K562 (cell line): ENCODE results near the gene RILP. TPM values are rescaled to one million over a fixed set of nuclear protein-coding genes. Genes with fewer than 3 reads are reported as not detected.

Source experiments
- ATAC-seq: fragments of 200-7000 bp; cut with Tn5 transposase; 3 replicates; pipeline ENCODE4 v1.9.1; 2020; ENCODE audit warnings: moderate library complexity
- Bru-seq: library from RNA; stranded (reverse); fragments of 400-500 nt; gene quantifications from one replicate; lab custom pipeline; 2021; lab: Mats Ljungman, UMichigan
- BruChase-seq, 2 experiments: library from RNA; stranded (reverse); fragments of 400-500 nt; gene quantifications; one replicate each; lab custom pipeline; 2021; lab: Mats Ljungman, UMichigan
- BruUV-seq: library from RNA; stranded (reverse); fragments of 400-500 nt; replicated peaks from 2 replicates; lab custom pipeline; 2021; lab: Mats Ljungman, UMichigan
- CTCF ChIA-PET: fragments of 300-600 bp; formaldehyde crosslinking; extraction: SDS; loops from one replicate; lab custom pipeline; 2021; ENCODE audit warnings: low intra/inter-chr PET ratio; lab: Yijun Ruan, JAX
- POLR2A ChIA-PET: fragments of 300-600, 350-650 bp; sonication (Branson Sonifier 250); formaldehyde crosslinking; extraction: SDS; loops from one replicate; lab custom pipeline; 2021; ENCODE audit warnings: antibody characterized with exemption, inconsistent platforms; lab: Yijun Ruan, JAX
- DNase-seq, 4 experiments: peaks; one replicate each; pipeline versions ENCODE4 v3.0.0 to v3.0.0-alpha.2; 2011 to 2018; ENCODE audit warnings: low spot score in 3 of 4, mixed read lengths in 3 of 4; ENCODE audit errors: extremely low read depth in 1 of 4
- FAIRE-seq: peaks from 2 replicates; lab custom pipeline; 2011; peaks lifted over from hg19 to GRCh38; lab: Jason Lieb, UNC
- H2AFZ ChIP-seq: 2 replicates; pipeline ENCODE4 v1.6.0; 2011; ENCODE audit warnings: low read depth, low read length, control low read depth, inconsistent platforms
- H3K27ac ChIP-seq: fragments of 200-600 bp; 3 replicates; pipeline ENCODE4 v1.8.0; 2011; ENCODE audit warnings: low read depth, mild to moderate bottlenecking, control low read depth, inconsistent platforms, low read length, moderate library complexity, mixed read lengths; ENCODE audit errors: extremely low read depth
- H3K27me3 ChIP-seq, 2 experiments: fragments of 300-600 bp in 1 of 2; 2 replicates in 1 of 2; 3 replicates in 1 of 2; pipeline versions ENCODE4 v1.6.0 to v1.8.0; 2011; ENCODE audit warnings: inconsistent platforms in 2 of 2, low read length in 2 of 2, mild to moderate bottlenecking in 1 of 2, mixed read lengths in 1 of 2, moderate library complexity in 1 of 2; ENCODE audit not compliant: control insufficient read depth in 2 of 2, insufficient read depth in 2 of 2
- H3K36me3 ChIP-seq: fragments of 300-600 bp; 3 replicates; pipeline ENCODE4 v1.8.0; 2011; ENCODE audit warnings: mild to moderate bottlenecking, low read length, inconsistent platforms; ENCODE audit not compliant: control insufficient read depth, insufficient read depth
- H3K4me1 ChIP-seq, 2 experiments: fragments of 200-600 bp in 1 of 2; replicated peaks in 1 of 2; 2 replicates in 1 of 2; 3 replicates in 1 of 2; pipeline versions ENCODE4 v1.5.1 to v1.8.0; 2011; ENCODE audit warnings: inconsistent platforms in 2 of 2, low read length in 2 of 2, mild to moderate bottlenecking in 1 of 2, mixed read lengths in 1 of 2, moderate library complexity in 1 of 2; ENCODE audit not compliant: control insufficient read depth in 2 of 2, insufficient read depth in 2 of 2
- H3K4me2 ChIP-seq: 2 replicates; pipeline ENCODE4 v1.6.1; 2011; ENCODE audit warnings: low read length, control low read depth, inconsistent platforms, mixed read lengths; ENCODE audit not compliant: insufficient read depth
- H3K4me3 ChIP-seq: fragments of 200-600 bp; sonication (generic), shearing (Covaris generic); 2 replicates; pipeline ENCODE4 v1.5.1; 2016; ENCODE audit warnings: control low read depth, inconsistent platforms
- H3K79me2 ChIP-seq: fragments of 200-600 bp; 3 replicates; pipeline ENCODE4 v1.8.0; 2011; ENCODE audit warnings: low read length, inconsistent platforms; ENCODE audit not compliant: control insufficient read depth, insufficient read depth
- H3K9ac ChIP-seq, 2 experiments: 2 replicates each; pipeline versions ENCODE4 v1.6.0 to v1.6.1; 2011; ENCODE audit warnings: low read depth in 2 of 2, low read length in 2 of 2, control low read depth in 1 of 2, inconsistent platforms in 1 of 2, mild to moderate bottlenecking in 1 of 2, mixed read lengths in 1 of 2; ENCODE audit not compliant: insufficient read depth in 1 of 2
- H3K9me1 ChIP-seq: one replicate; pipeline ENCODE4 v1.6.0; 2011; ENCODE audit warnings: inconsistent platforms, mild to moderate bottlenecking, low read length, moderate library complexity; ENCODE audit not compliant: control insufficient read depth, insufficient read depth
- H3K9me3 ChIP-seq: replicated peaks from 2 replicates; pipeline ENCODE4 v1.5.1; 2011; ENCODE audit warnings: low read depth, low read length, inconsistent platforms; ENCODE audit not compliant: control insufficient read depth, insufficient read depth
- H4K20me1 ChIP-seq: replicated peaks from 2 replicates; pipeline ENCODE4 v1.6.1; 2011; ENCODE audit warnings: low read length, inconsistent platforms, mixed read lengths; ENCODE audit not compliant: control insufficient read depth, insufficient read depth
- CREB3 ChIP-seq: fragments of 450-650 bp; conservative IDR thresholded peaks from 2 replicates; pipeline ENCODE4 v1.6.1; 2016; ENCODE audit warnings: missing genetic modification characterization, low read depth, mild to moderate bottlenecking, missing compliant biosample characterization, moderate library complexity
- DPF2 ChIP-seq: fragments of 450-650 bp; IDR thresholded peaks from 2 replicates; pipeline ENCODE4 v1.6.1; 2016
- EGR1 ChIP-seq: fragments of 450-650 bp; conservative IDR thresholded peaks from 2 replicates; pipeline ENCODE4 v1.6.1; 2017; ENCODE audit warnings: mild to moderate bottlenecking
- LCOR ChIP-seq: sonication (generic); formaldehyde crosslinking; IDR thresholded peaks from 2 replicates; pipeline ENCODE4 v1.8.0; 2022; ENCODE audit warnings: mild to moderate bottlenecking, missing genetic modification reagents
- MITF ChIP-seq: IDR thresholded peaks from 2 replicates; pipeline ENCODE4 v1.6.1; 2014; ENCODE audit warnings: antibody characterized with exemption
- MXI1 ChIP-seq: IDR thresholded peaks from 2 replicates; pipeline ENCODE4 v1.6.1; 2011; ENCODE audit warnings: low read depth, mild to moderate bottlenecking, improper control_type of control experiment, low read length
- MYBL2 ChIP-seq, 2 experiments: fragments of 450-650 bp in 1 of 2; sonication (generic) in 1 of 2; formaldehyde crosslinking in 1 of 2; IDR thresholded peaks; 2 replicates each; pipeline versions ENCODE4 v1.6.1 to v1.8.1; 2017 to 2022; ENCODE audit warnings: borderline replicate concordance in 1 of 2, inconsistent platforms in 1 of 2, low read depth in 1 of 2, mild to moderate bottlenecking in 1 of 2, missing genetic modification reagents in 1 of 2, moderate library complexity in 1 of 2
- NELFE ChIP-seq: IDR thresholded peaks from 2 replicates; pipeline ENCODE4 v1.6.1; 2011; ENCODE audit warnings: mild to moderate bottlenecking; ENCODE audit not compliant: insufficient read depth, insufficient read length
- POLR2B ChIP-seq: fragments of 450-650 bp; IDR thresholded peaks from 2 replicates; pipeline ENCODE4 v1.6.1; 2018; ENCODE audit warnings: low read depth; ENCODE audit not compliant: partially characterized antibody
- RAD21 ChIP-seq, 2 experiments: fragments of 250-450 bp in 1 of 2; fragments of 450-650 bp in 1 of 2; sonication (Bioruptor Pico) in 1 of 2; formaldehyde crosslinking in 1 of 2; IDR thresholded peaks in 1 of 2; conservative IDR thresholded peaks in 1 of 2; 2 replicates each; pipeline versions ENCODE4 v1.4.0 to v1.8.0; 2020 to 2022; ENCODE audit warnings: mild to moderate bottlenecking in 2 of 2, moderate library complexity in 1 of 2
- RBFOX2 ChIP-seq: fragments of 200-400 bp; formaldehyde crosslinking; IDR thresholded peaks from 2 replicates; pipeline ENCODE4 v1.6.1; 2017; ENCODE audit warnings: low read depth, mild to moderate bottlenecking, low read length, moderate library complexity
- SIX5 ChIP-seq, 2 experiments: IDR thresholded peaks; 2 replicates each; pipeline ENCODE4 v1.6.1; 2011; ENCODE audit warnings: low read length in 2 of 2, borderline replicate concordance in 1 of 2, low read depth in 1 of 2, mild to moderate bottlenecking in 1 of 2, moderate library complexity in 1 of 2; ENCODE audit not compliant: insufficient read depth in 1 of 2
- ZC3H8 ChIP-seq: fragments of 450-650 bp; IDR thresholded peaks from 2 replicates; pipeline ENCODE4 v1.6.1; 2017
- WGBS: fragments of 100-300 bp; shearing (Covaris generic); methylation state at CpG from one replicate; pipeline ENCODE4 v1.1.6; 2016; ENCODE audit warnings: low coverage, mixed read lengths; ENCODE audit not compliant: insufficient coverage; ENCODE audit errors: missing lambda C conversion rate; 5-methylcytosine and 5-hydroxymethylcytosine counted together
- in situ Hi-C: fragments of 300-500 bp; cut with MboI; formaldehyde crosslinking; loops from 4 replicates; pipeline ENCODE4 v1.15.0; 2018; ENCODE audit warnings: inconsistent platforms, mixed read lengths
- intact Hi-C: fragments of 100-400 bp; cut with micrococcal nuclease; formaldehyde crosslinking; loops from 2 replicates; pipeline ENCODE4 v1.14.2; 2022
- long read RNA-seq, 3 experiments: library from polyadenylated mRNA in 2 of 3; library from RNA in 1 of 3; unstranded in 2 of 3; stranded (forward) in 1 of 3; transcript quantifications; one replicate each; pipeline ENCODE4 v2.0.0, GENCODE V29; 2019 to 2022
- polyA minus RNA-seq, 3 experiments: library from RNA; depleted of rRNA, polyadenylated mRNA; stranded (reverse); fragments of >200 nt; gene quantifications; 2 replicates each; pipeline ENCODE4 v1.2.3, GENCODE V29; 2011
- polyA plus RNA-seq, 8 experiments: library from polyadenylated mRNA; depleted of rRNA in 4 of 8; stranded (reverse) in 5 of 8; unstranded in 3 of 8; fragments of >200 nt; fragmentation: Nextera tagmentation in 2 of 8; fragmentation: Illumina TruSeq in 1 of 8; extraction: Ambion mirVana in 2 of 8; extraction: Trizol in 1 of 8; gene quantifications; 2 replicates each; pipeline versions ENCODE4 v1.2.1 to v1.2.3, GENCODE V29; 2011 to 2014; ENCODE audit warnings: inconsistent platforms in 1 of 8, missing spikeins in 1 of 8
- total RNA-seq, 7 experiments: library from RNA; depleted of rRNA in 6 of 7; stranded (reverse); fragments of >200 nt in 6 of 7; fragmentation: Illumina TruSeq in 2 of 7; extraction: Trizol in 2 of 7; gene quantifications; 2 replicates each; pipeline versions ENCODE4 v1.2.1 to v1.2.3, GENCODE V29; 2011 to 2021; ENCODE audit warnings: low replicate concordance in 1 of 7

The RILP gene
- 15.7 and 47.1 TPM in 2 replicates for total RNA-seq (2011; cell fraction: chromatin; rRNA removed; ENCODE audit: low replicate concordance)
- 41.4 and 44.9 TPM in 2 replicates for total RNA-seq (2011; cell fraction: nucleolus; rRNA removed)
- total RNA-seq (2011; cell fraction: nucleoplasm; rRNA removed) = 19.0 and 24.0 TPM in 2 replicates
- total RNA-seq (2014; rRNA removed) (54.9 and 66.3 TPM in 2 replicates), total RNA-seq (2014; rRNA removed; fragmentation: Illumina TruSeq; extraction: Trizol) (14.1 and 15.3 TPM in 2 replicates), total RNA-seq (2015; rRNA removed; fragmentation: Illumina TruSeq; extraction: Trizol) (27.8 and 27.9 TPM in 2 replicates), total RNA-seq (2021) (41.3 and 45.4 TPM in 2 replicates), polyA plus RNA-seq (2011; rRNA removed) (22.8 and 23.0 TPM in 2 replicates), polyA plus RNA-seq (2014; fragmentation: Illumina TruSeq; extraction: Trizol) (29.9 and 40.4 TPM in 2 replicates), polyA plus RNA-seq (2014; fragmentation: Nextera tagmentation; extraction: Ambion mirVana) (1 to 10 TPM in 1 of 2 experiments, under 1 TPM in 1; 0.75 to 2.2 TPM), polyA plus RNA-seq (2014; rRNA removed) (43.4 and 46.6 TPM in 2 replicates), polyA minus RNA-seq (2011; rRNA and poly(A)+ RNA removed) (6.7 and 9.9 TPM in 2 replicates), Bru-seq, nascent RNA (percentile 66 among the genes with signal in this experiment), BruChase-seq, experiment 1, labeled RNA remaining after a 2-hour chase (percentile 62 among the genes with signal in this experiment), BruChase-seq, experiment 2, labeled RNA remaining after a 6-hour chase (percentile 69 among the genes with signal in this experiment)
- polyA plus RNA-seq (2011; cell fraction: cytosol; rRNA removed) = 18.3 and 40.5 TPM in 2 replicates
- 40.5 and 69.5 TPM in 2 replicates for polyA plus RNA-seq (2011; cell fraction: nucleus; rRNA removed)
- polyA plus RNA-seq (2012) = 30.0 and 68.3 TPM in 2 replicates
- polyA minus RNA-seq (2011; cell fraction: cytosol; rRNA and poly(A)+ RNA removed) = 13.5 and 15.9 TPM in 2 replicates
- 11.6 and 14.0 TPM in 2 replicates for polyA minus RNA-seq (2011; cell fraction: nucleus; rRNA and poly(A)+ RNA removed)
- long read RNA-seq, experiment 1, transcript RILP-201 (8 exons, 1,771 nt) = major isoform, 77 of 139 reads
- long read RNA-seq, experiment 1, partial matches to known transcripts = 11 of 139 reads
- long read RNA-seq, experiment 1, other reads (novel, unspliced or antisense) = 49 of 139 reads
- long read RNA-seq, experiment 2, transcript RILP-201 (8 exons, 1,771 nt) = major isoform, 34 of 100 reads
- long read RNA-seq, experiment 2, partial matches to known transcripts = 35 of 100 reads
- long read RNA-seq, experiment 2, other reads (novel, unspliced or antisense) = 28 of 100 reads
- long read RNA-seq, experiment 3, transcript RILP-201 (8 exons, 1,771 nt) = major isoform, 13 of 24 reads
- long read RNA-seq, experiment 3, partial matches to known transcripts = 5 of 24 reads
- long read RNA-seq, experiment 3, other reads (novel, unspliced or antisense) = 4 of 24 reads

GRCh38 chr17:1649844-1650501, at the start of gene RILP:
RILP (minus strand) TSS chr17:1649866; CDS start chr17:1649804, 62 bp downstream.
- in situ Hi-C loops = no loop called here
- peak within 1 kb of the TSS; percentile 99 for H3K27ac ChIP-seq
- H2AFZ ChIP-seq = peak within 1 kb of the TSS; percentile 74; the same call in 1 of the 2 replicates
- H3K36me3 ChIP-seq = peaks cover 69% of the 10 kb centered on the region
- WGBS = 2% methylated on average over 13 of the region's 23 CpGs
- no peaks in the 10 kb centered on the region for H3K9me3 ChIP-seq
- BruUV-seq = no TSS peak
- intact Hi-C loops = loop anchor here (2.0 kb wide), 1 partner anchor 67 kb away; no protein-coding TSS in a partner anchor
- 0 out of 2 replicates have a peak, but pooled peaks cover 2% of the 10 kb centered on the region for H4K20me1 ChIP-seq
- peak within 1 kb of the TSS; percentile 94 to 97 for H3K9ac ChIP-seq
- peak; percentile 83 for ATAC-seq
- peak; percentile 99 for FAIRE-seq
- peaks cover 21 to 54% of the 10 kb centered on the region in 2 experiments for H3K4me1 ChIP-seq
- peak; percentile 77 to 96 (median 84) for DNase-seq
- H3K27me3 ChIP-seq = no peaks in the 10 kb centered on the region
- no peaks in the 10 kb centered on the region for H3K9me1 ChIP-seq
- ChIA-PET POLR2A (interaction anchor here (0.5 to 3.5 kb wide), 16 partner anchors 8 to 227 kb away, joined by 3 to 20 read pairs (median 3); no protein-coding TSS in a partner anchor), CTCF (no interaction called here)
- H3K79me2 ChIP-seq = peaks cover 12% of the 10 kb centered on the region; the same call in 2 of the 3 replicates
- H3K4me2 ChIP-seq = peak within 1 kb of the TSS; percentile 84
- H3K4me3 ChIP-seq = peak within 1 kb of the TSS; percentile 70
- TF ChIP-seq DPF2 (peak; percentile 87), MITF (peak; percentile 42; the same call in 1 of the 2 replicates), CREB3 (0 out of 2 replicates have a peak, but pooled peaks have one; percentile 55), EGR1 (peak; percentile 92), ZC3H8 (no peak), NELFE (no peak), MYBL2 (IDR thresholded peaks at IDR 0.05; ENCODE audit: low read depth) (no peak), MYBL2 (CRISPR knock-in tag; IDR thresholded peaks at IDR 0.05; ENCODE audit: borderline replicate concordance) (no peak), RBFOX2 (peak; percentile 63), MXI1 (no peak), POLR2B (peak; percentile 29), LCOR (CRISPR knock-in tag) (peak; percentile 78; the same call in 1 of the 2 replicates), RAD21 (CRISPR knock-in tag; conservative IDR thresholded peaks at IDR 0.05 in 1 of 2, IDR thresholded peaks at IDR 0.05 in 1 of 2) (no peak), SIX5 (IDR thresholded peaks at IDR 0.05; ENCODE audit: borderline replicate concordance in 1 of 2, insufficient read depth in 1 of 2, low read depth in 1 of 2, low read length in 2 of 2) (no peak)
